HCT116 (cell line): ENCODE measurements around the gene SESN3. TPM values are rescaled to one million over a fixed set of nuclear protein-coding genes. Genes with fewer than 3 reads are reported as not detected.

Experiments used
- ATAC-seq: fragments of 200-7000 bp; cut with Tn5 transposase; 2 replicates; pipeline ENCODE4 v1.9.1; 2020; ENCODE audit warnings: mild to moderate bottlenecking, moderate library complexity
- BruUV-seq: library from RNA; stranded (reverse); fragments of 400-500 nt; replicated peaks from 2 replicates; lab custom pipeline; 2021; lab: Mats Ljungman, UMichigan
- CTCF ChIA-PET: fragments of 300-600 bp; sonication (Branson Sonifier 250); formaldehyde crosslinking; loops from one replicate; lab custom pipeline; 2021; ENCODE audit warnings: antibody characterized with exemption; lab: Charles Lee
- POLR2A ChIA-PET: fragments of 300-600, 350-600 bp; sonication (Branson Sonifier 250); formaldehyde crosslinking; loops from one replicate; lab custom pipeline; 2021; ENCODE audit warnings: antibody characterized with exemption; lab: Charles Lee
- RAD21 ChIA-PET, 2 experiments: fragments of 300-600 bp; sonication (Branson Sonifier 250); formaldehyde crosslinking; loops; one replicate each; lab custom pipeline; 2023; ENCODE audit warnings: low total read pairs in 2 of 2; ENCODE audit not compliant: uncharacterized antibody in 2 of 2, unreplicated experiment in 2 of 2, low non-redundant PET in 1 of 2; lab: Charles Lee
- DNase-seq: peaks from one replicate; pipeline ENCODE4 v3.0.0-alpha.2; 2010; ENCODE audit warnings: low read depth, low spot score
- H2AFZ ChIP-seq: fragments of 200-600 bp; shearing (Covaris generic), sonication (generic); 2 replicates; pipeline ENCODE4 v1.6.1; 2017; ENCODE audit warnings: low read depth, mixed run types, mixed read lengths, antibody characterized with exemption, low read length; ENCODE audit not compliant: poor library complexity, severe bottlenecking
- H3K27ac ChIP-seq: 2 replicates; pipeline ENCODE4 v1.5.1; 2012; ENCODE audit warnings: low read depth, low read length
- H3K27me3 ChIP-seq: fragments of 200-600 bp; sonication (generic); 2 replicates; pipeline ENCODE4 v1.6.1; 2016; ENCODE audit warnings: mixed run types, low read length, mixed read lengths; ENCODE audit not compliant: insufficient read depth
- H3K36me3 ChIP-seq, 2 experiments: fragments of 200-500 bp in 1 of 2; fragments of 200-600 bp in 1 of 2; sonication (Bioruptor generic) in 1 of 2; sonication (generic) in 1 of 2; 2 replicates each; pipeline versions ENCODE4 v1.5.1 to v1.6.1; 2014 to 2016; ENCODE audit warnings: low read length in 2 of 2, inconsistent platforms in 1 of 2, mixed read lengths in 1 of 2, mixed run types in 1 of 2; ENCODE audit not compliant: insufficient read depth in 2 of 2, control insufficient read depth in 1 of 2
- H3K4me1 ChIP-seq, 2 experiments: fragments of 200-600 bp in 1 of 2; sonication (generic) in 1 of 2; 2 replicates each; pipeline versions ENCODE4 v1.5.1 to v1.6.1; 2012 to 2017; ENCODE audit warnings: low read length in 2 of 2, inconsistent platforms in 1 of 2, mild to moderate bottlenecking in 1 of 2, mixed read lengths in 1 of 2, mixed run types in 1 of 2, moderate library complexity in 1 of 2; ENCODE audit not compliant: insufficient read depth in 2 of 2, control insufficient read depth in 1 of 2
- H3K4me2 ChIP-seq: fragments of 200-600 bp; sonication (generic); 2 replicates; pipeline ENCODE4 v1.6.1; 2017; ENCODE audit warnings: mixed run types, low read length, mixed read lengths
- H3K4me3 ChIP-seq, 2 experiments: fragments of 200-600 bp in 1 of 2; sonication (generic) in 1 of 2; replicated peaks in 1 of 2; 2 replicates each; pipeline ENCODE4 v1.5.1; 2011 to 2016; ENCODE audit warnings: low read length in 2 of 2, control low read depth in 1 of 2, low read depth in 1 of 2, mild to moderate bottlenecking in 1 of 2, mixed read lengths in 1 of 2, mixed run types in 1 of 2
- H3K79me2 ChIP-seq: fragments of 200-600 bp; sonication (generic); 2 replicates; pipeline ENCODE4 v1.6.1; 2017; ENCODE audit warnings: mild to moderate bottlenecking, mixed run types, low read length, moderate library complexity, mixed read lengths; ENCODE audit not compliant: insufficient read depth
- H3K9ac ChIP-seq: fragments of 200-600 bp; sonication (generic); 2 replicates; pipeline ENCODE4 v1.6.1; 2016; ENCODE audit warnings: low read length, mixed read lengths
- H3K9me2 ChIP-seq: fragments of 200-600 bp; sonication (generic), shearing (Covaris generic); 2 replicates; pipeline ENCODE4 v1.6.1; 2017; ENCODE audit warnings: mixed run types, mild to moderate bottlenecking, moderate library complexity; ENCODE audit not compliant: insufficient read depth
- H3K9me3 ChIP-seq, 2 experiments: fragments of 200-500 bp in 1 of 2; fragments of 200-600 bp in 1 of 2; sonication (Bioruptor generic) in 1 of 2; sonication (generic) in 1 of 2; 2 replicates each; pipeline ENCODE4 v1.6.1; 2014 to 2017; ENCODE audit warnings: low read length in 2 of 2, mixed read lengths in 2 of 2, inconsistent platforms in 1 of 2, low read depth in 1 of 2, mild to moderate bottlenecking in 1 of 2, mixed run types in 1 of 2, moderate library complexity in 1 of 2; ENCODE audit not compliant: control insufficient read depth in 1 of 2, insufficient read depth in 1 of 2
- H4K20me1 ChIP-seq: fragments of 200-600 bp; sonication (generic), shearing (Covaris generic); 2 replicates; pipeline ENCODE4 v1.6.1; 2017; ENCODE audit warnings: mixed run types, mild to moderate bottlenecking, moderate library complexity; ENCODE audit not compliant: insufficient read depth
- CEBPB ChIP-seq: IDR thresholded peaks from 2 replicates; pipeline ENCODE4 v1.6.1; 2012; ENCODE audit warnings: low read depth
- EZH2 ChIP-seq: fragments of 200-600 bp; sonication (generic); IDR thresholded peaks from 2 replicates; pipeline ENCODE4 v1.6.1; 2017; ENCODE audit warnings: antibody characterized with exemption, mixed run types
- EZH2phosphoT487 ChIP-seq: fragments of 200-600 bp; IDR thresholded peaks from 2 replicates; pipeline ENCODE4 v1.6.1; 2018; ENCODE audit warnings: antibody characterized with exemption, borderline replicate concordance
- FOSL1 ChIP-seq: IDR thresholded peaks from 2 replicates; pipeline ENCODE4 v1.6.1; 2012; ENCODE audit warnings: low read depth
- JUND ChIP-seq: IDR thresholded peaks from 2 replicates; pipeline ENCODE4 v1.6.1; 2012
- POLR2A ChIP-seq: IDR thresholded peaks from 2 replicates; pipeline ENCODE4 v1.7.0; 2011; ENCODE audit warnings: borderline replicate concordance; ENCODE audit not compliant: insufficient read depth, insufficient read length; ENCODE audit errors: extremely low read depth
- POLR2AphosphoS5 ChIP-seq: IDR thresholded peaks from 2 replicates; pipeline ENCODE4 v1.6.1; 2011; ENCODE audit warnings: mild to moderate bottlenecking, low read depth, low read length, moderate library complexity
- SP1 ChIP-seq: IDR thresholded peaks from 2 replicates; pipeline ENCODE4 v1.6.1; 2012; ENCODE audit warnings: low read depth
- SRF ChIP-seq: IDR thresholded peaks from 2 replicates; pipeline ENCODE4 v1.6.1; 2012; ENCODE audit warnings: low read depth
- TCF7L2 ChIP-seq: IDR thresholded peaks from 2 replicates; pipeline ENCODE4 v1.7.0; 2011; ENCODE audit warnings: borderline replicate concordance, inconsistent platforms; ENCODE audit not compliant: insufficient read depth, insufficient read length; ENCODE audit errors: extremely low read depth
- YY1 ChIP-seq: IDR thresholded peaks from 2 replicates; pipeline ENCODE4 v1.6.1; 2011; ENCODE audit warnings: low read length, low read depth, moderate library complexity, mild to moderate bottlenecking; ENCODE audit not compliant: insufficient replicate concordance; ENCODE audit errors: extremely low read depth
- ZNF274 ChIP-seq: fragments of 200-500 bp; sonication (Bioruptor generic); IDR thresholded peaks from 2 replicates; pipeline ENCODE4 v1.6.1; 2014; ENCODE audit warnings: mild to moderate bottlenecking, low read depth, low read length, inconsistent platforms
- intact Hi-C: fragments of 100-400 bp; cut with micrococcal nuclease; formaldehyde crosslinking; loops from 2 replicates; pipeline ENCODE4 v1.10.0; 2022
- total RNA-seq: library from RNA; stranded (reverse); gene quantifications from one replicate; pipeline ENCODE4 v1.2.1, GENCODE V29; 2021; ENCODE audit not compliant: unreplicated experiment
- TF ChIP-seq, protein P1 (sequence below): IDR thresholded peaks from 2 replicates; pipeline ENCODE4 v1.6.1; 2012
- TF ChIP-seq, protein P2 (sequence below), 3 experiments: fragments of 200-600 bp in 1 of 3; sonication (generic) in 1 of 3; IDR thresholded peaks in 2 of 3; conservative IDR thresholded peaks in 1 of 3; 2 replicates each; pipeline ENCODE4 v1.5.1; 2012 to 2017; ENCODE audit warnings: low read depth in 2 of 3, low read length in 2 of 3, antibody characterized with exemption in 1 of 3, borderline replicate concordance in 1 of 3, control low read depth in 1 of 3, mild to moderate bottlenecking in 1 of 3, mixed read lengths in 1 of 3, mixed run types in 1 of 3, moderate library complexity in 1 of 3; ENCODE audit not compliant: insufficient read depth in 1 of 3
- TF ChIP-seq, protein P3 (sequence below): IDR thresholded peaks from 2 replicates; pipeline ENCODE4 v1.6.1; 2012; ENCODE audit warnings: low read depth
- TF ChIP-seq, protein P4 (sequence below): IDR thresholded peaks from 2 replicates; pipeline ENCODE4 v1.6.1; 2011; ENCODE audit warnings: mild to moderate bottlenecking, low read length, moderate library complexity; ENCODE audit not compliant: insufficient replicate concordance; ENCODE audit errors: extremely low read depth

Gene SESN3
- total RNA-seq, 1 experiment from 2014 or later, result 4.2 TPM

DNA sequence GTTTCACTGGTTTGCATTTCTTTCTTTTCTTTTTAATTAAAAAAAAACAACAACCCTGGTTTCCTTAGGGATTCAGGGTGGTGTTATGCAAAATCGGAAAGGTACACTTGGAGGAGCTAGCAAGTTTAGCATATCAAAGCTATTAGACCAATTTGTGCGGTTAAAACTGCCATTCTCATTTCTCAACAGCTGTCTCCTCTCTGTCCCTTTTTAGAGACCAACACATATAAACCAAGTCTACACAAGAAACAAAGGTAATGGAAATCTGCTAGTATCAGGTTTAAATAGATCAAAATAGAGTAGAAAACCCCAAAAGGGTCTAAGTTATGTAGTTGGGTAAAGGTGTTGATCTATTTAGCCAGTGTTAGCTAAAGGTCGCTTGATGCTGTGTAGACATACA, 1.7 kb upstream of the SESN3 start:
- intact Hi-C loops, result no loop called here
- no peak for DNase-seq
- RAD21 ChIA-PET, result no interaction called here
- TF ChIP-seq TCF7L2 (no peak), FOSL1 (no peak), SRF (no peak), EZH2phosphoT487 (no peak), CEBPB (no peak), YY1 (no peak), POLR2A (no peak), EZH2 (no peak), POLR2AphosphoS5 (no peak), SP1 (no peak), ZNF274 (no peak), JUND (no peak)
- TF ChIP-seq, protein P1, sequence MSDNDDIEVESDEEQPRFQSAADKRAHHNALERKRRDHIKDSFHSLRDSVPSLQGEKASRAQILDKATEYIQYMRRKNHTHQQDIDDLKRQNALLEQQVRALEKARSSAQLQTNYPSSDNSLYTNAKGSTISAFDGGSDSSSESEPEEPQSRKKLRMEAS, result no peak
- TF ChIP-seq, protein P2, sequence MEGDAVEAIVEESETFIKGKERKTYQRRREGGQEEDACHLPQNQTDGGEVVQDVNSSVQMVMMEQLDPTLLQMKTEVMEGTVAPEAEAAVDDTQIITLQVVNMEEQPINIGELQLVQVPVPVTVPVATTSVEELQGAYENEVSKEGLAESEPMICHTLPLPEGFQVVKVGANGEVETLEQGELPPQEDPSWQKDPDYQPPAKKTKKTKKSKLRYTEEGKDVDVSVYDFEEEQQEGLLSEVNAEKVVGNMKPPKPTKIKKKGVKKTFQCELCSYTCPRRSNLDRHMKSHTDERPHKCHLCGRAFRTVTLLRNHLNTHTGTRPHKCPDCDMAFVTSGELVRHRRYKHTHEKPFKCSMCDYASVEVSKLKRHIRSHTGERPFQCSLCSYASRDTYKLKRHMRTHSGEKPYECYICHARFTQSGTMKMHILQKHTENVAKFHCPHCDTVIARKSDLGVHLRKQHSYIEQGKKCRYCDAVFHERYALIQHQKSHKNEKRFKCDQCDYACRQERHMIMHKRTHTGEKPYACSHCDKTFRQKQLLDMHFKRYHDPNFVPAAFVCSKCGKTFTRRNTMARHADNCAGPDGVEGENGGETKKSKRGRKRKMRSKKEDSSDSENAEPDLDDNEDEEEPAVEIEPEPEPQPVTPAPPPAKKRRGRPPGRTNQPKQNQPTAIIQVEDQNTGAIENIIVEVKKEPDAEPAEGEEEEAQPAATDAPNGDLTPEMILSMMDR (IDR thresholded peaks at IDR 0.05 in 2 of 3, conservative IDR thresholded peaks at IDR 0.05 in 1 of 3; ENCODE audit: borderline replicate concordance in 1 of 3, insufficient read depth in 1 of 3, low read depth in 2 of 3, low read length in 2 of 3), result no peak
- TF ChIP-seq, protein P3, sequence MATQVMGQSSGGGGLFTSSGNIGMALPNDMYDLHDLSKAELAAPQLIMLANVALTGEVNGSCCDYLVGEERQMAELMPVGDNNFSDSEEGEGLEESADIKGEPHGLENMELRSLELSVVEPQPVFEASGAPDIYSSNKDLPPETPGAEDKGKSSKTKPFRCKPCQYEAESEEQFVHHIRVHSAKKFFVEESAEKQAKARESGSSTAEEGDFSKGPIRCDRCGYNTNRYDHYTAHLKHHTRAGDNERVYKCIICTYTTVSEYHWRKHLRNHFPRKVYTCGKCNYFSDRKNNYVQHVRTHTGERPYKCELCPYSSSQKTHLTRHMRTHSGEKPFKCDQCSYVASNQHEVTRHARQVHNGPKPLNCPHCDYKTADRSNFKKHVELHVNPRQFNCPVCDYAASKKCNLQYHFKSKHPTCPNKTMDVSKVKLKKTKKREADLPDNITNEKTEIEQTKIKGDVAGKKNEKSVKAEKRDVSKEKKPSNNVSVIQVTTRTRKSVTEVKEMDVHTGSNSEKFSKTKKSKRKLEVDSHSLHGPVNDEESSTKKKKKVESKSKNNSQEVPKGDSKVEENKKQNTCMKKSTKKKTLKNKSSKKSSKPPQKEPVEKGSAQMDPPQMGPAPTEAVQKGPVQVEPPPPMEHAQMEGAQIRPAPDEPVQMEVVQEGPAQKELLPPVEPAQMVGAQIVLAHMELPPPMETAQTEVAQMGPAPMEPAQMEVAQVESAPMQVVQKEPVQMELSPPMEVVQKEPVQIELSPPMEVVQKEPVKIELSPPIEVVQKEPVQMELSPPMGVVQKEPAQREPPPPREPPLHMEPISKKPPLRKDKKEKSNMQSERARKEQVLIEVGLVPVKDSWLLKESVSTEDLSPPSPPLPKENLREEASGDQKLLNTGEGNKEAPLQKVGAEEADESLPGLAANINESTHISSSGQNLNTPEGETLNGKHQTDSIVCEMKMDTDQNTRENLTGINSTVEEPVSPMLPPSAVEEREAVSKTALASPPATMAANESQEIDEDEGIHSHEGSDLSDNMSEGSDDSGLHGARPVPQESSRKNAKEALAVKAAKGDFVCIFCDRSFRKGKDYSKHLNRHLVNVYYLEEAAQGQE, result no peak
- TF ChIP-seq, protein P4, sequence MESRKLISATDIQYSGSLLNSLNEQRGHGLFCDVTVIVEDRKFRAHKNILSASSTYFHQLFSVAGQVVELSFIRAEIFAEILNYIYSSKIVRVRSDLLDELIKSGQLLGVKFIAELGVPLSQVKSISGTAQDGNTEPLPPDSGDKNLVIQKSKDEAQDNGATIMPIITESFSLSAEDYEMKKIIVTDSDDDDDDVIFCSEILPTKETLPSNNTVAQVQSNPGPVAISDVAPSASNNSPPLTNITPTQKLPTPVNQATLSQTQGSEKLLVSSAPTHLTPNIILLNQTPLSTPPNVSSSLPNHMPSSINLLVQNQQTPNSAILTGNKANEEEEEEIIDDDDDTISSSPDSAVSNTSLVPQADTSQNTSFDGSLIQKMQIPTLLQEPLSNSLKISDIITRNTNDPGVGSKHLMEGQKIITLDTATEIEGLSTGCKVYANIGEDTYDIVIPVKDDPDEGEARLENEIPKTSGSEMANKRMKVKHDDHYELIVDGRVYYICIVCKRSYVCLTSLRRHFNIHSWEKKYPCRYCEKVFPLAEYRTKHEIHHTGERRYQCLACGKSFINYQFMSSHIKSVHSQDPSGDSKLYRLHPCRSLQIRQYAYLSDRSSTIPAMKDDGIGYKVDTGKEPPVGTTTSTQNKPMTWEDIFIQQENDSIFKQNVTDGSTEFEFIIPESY, result no peak
- TF ChIP-seq, all 23 proteins: peak for 0
- Histone ChIP-seq H4K20me1 (no peaks in the 10 kb centered on the region), H3K27ac (no peak overlapping the region), H3K9me3 (no peaks in the 10 kb centered on the region), H3K9me2 (no peaks in the 10 kb centered on the region), H3K4me3 (no peak overlapping the region), H2AFZ (no peak overlapping the region), H3K9ac (no peak overlapping the region), H3K4me1 (peaks cover 4 to 18% of the 10 kb centered on the region in 2 experiments; a peak in 2 of 4 replicates), H3K79me2 (no peaks in the 10 kb centered on the region), H3K4me2 (no peak overlapping the region), H3K27me3 (peaks cover 9% of the 10 kb centered on the region; the same call in 1 of the 2 replicates), H3K36me3 (no peaks in the 10 kb centered on the region)
- ATAC-seq, result no peak
- ChIA-PET POLR2A (no interaction called here), CTCF (no interaction called here)
- BruUV-seq, result no TSS peak
